B cell (primary cell): ENCODE data around the gene PGM5. TPM values are rescaled to one million over a fixed set of nuclear protein-coding genes. Genes with fewer than 3 reads are reported as not detected.

Source experiments
- ATAC-seq: fragments of 200-7000 bp; cut with Tn5 transposase; one replicate; pipeline ENCODE4 v1.10.0; 2021; ENCODE audit warnings: low read depth, mild to moderate bottlenecking, moderate number of reproducible peaks, moderate library complexity
- CTCF ChIA-PET: fragments of 350-600 bp; sonication (Branson Sonifier 250); formaldehyde crosslinking; loops from one replicate; lab custom pipeline; 2021; ENCODE audit warnings: antibody characterized with exemption, inconsistent platforms; lab: Charles Lee
- POLR2A ChIA-PET: fragments of 350-600 bp; sonication (Branson Sonifier 250); formaldehyde crosslinking; loops from one replicate; lab custom pipeline; 2021; ENCODE audit warnings: antibody characterized with exemption; lab: Charles Lee
- DNase-seq: peaks from one replicate; pipeline ENCODE4 v3.0.0; 2013
- H2AFZ ChIP-seq: 2 replicates; pipeline ENCODE4 v1.6.1; 2012; ENCODE audit warnings: mild to moderate bottlenecking, low read depth, low read length; ENCODE audit not compliant: insufficient read depth, poor library complexity, severe bottlenecking
- H3K27ac ChIP-seq, 2 donors: 1 replicate in 1 of 2; 2 replicates in 1 of 2; pipeline ENCODE4 v1.5.1; 2012 to 2013; ENCODE audit warnings: low read length in 2 of 2, mild to moderate bottlenecking in 2 of 2, moderate library complexity in 1 of 2
- H3K27me3 ChIP-seq, 4 experiments: fragments of 200-600 bp in 1 of 4; sonication (generic) in 1 of 4; replicated peaks in 1 of 4; 1 replicate in 2 of 4; 2 replicates in 2 of 4; pipeline versions ENCODE4 v1.6.1 to v1.7.0; 2013 to 2016; ENCODE audit warnings: low read length in 3 of 4, mild to moderate bottlenecking in 2 of 4, mixed read lengths in 1 of 4, moderate library complexity in 1 of 4; ENCODE audit not compliant: insufficient read depth in 4 of 4, control insufficient read depth in 3 of 4; ENCODE audit errors: control extremely low read depth in 1 of 4
- H3K36me3 ChIP-seq, 2 experiments: replicated peaks in 1 of 2; 1 replicate in 1 of 2; 2 replicates in 1 of 2; pipeline versions ENCODE4 v1.6.1 to v1.7.1; 2013; ENCODE audit warnings: low read length in 1 of 2; ENCODE audit not compliant: insufficient read depth in 2 of 2, control insufficient read depth in 1 of 2; ENCODE audit errors: control extremely low read depth in 1 of 2, extremely low read depth in 1 of 2
- H3K4me1 ChIP-seq, 2 donors: fragments of 200-600 bp in 1 of 2; sonication (generic) in 1 of 2; 1 replicate in 1 of 2; 2 replicates in 1 of 2; pipeline versions ENCODE4 v1.5.1 to v1.6.1; 2013 to 2017; ENCODE audit warnings: low read length in 2 of 2; ENCODE audit not compliant: control insufficient read depth in 2 of 2, insufficient read depth in 2 of 2
- H3K4me2 ChIP-seq: replicated peaks from 2 replicates; pipeline ENCODE3; 2012; ENCODE audit warnings: mild to moderate bottlenecking, low read depth, low read length; ENCODE audit not compliant: poor library complexity, severe bottlenecking
- H3K4me3 ChIP-seq, 5 experiments: fragments of 200-600 bp in 1 of 5; sonication (generic) in 1 of 5; 1 replicate in 3 of 5; 2 replicates in 2 of 5; pipeline versions ENCODE4 v1.5.1 to v1.7.0; 2011 to 2016; ENCODE audit warnings: low read length in 4 of 5, mild to moderate bottlenecking in 4 of 5, low read depth in 2 of 5, control low read depth in 1 of 5, moderate library complexity in 1 of 5; ENCODE audit not compliant: insufficient read depth in 1 of 5; ENCODE audit errors: control extremely low read depth in 1 of 5, extremely low read depth in 1 of 5
- H3K79me2 ChIP-seq: fragments of 200-600 bp; sonication (generic); one replicate; pipeline ENCODE4 v1.6.0; 2016; ENCODE audit warnings: low read length; ENCODE audit not compliant: control insufficient read depth, insufficient read depth
- H3K9ac ChIP-seq: fragments of 200-600 bp; sonication (generic); 2 replicates; pipeline ENCODE4 v1.6.1; 2017; ENCODE audit warnings: mild to moderate bottlenecking, low read length, moderate library complexity
- H3K9me3 ChIP-seq, 3 donors: one replicate each; pipeline versions ENCODE4 v1.6.1 to v1.7.1; 2013; ENCODE audit warnings: low read length in 2 of 3; ENCODE audit not compliant: control insufficient read depth in 2 of 3, insufficient read depth in 1 of 3; ENCODE audit errors: control extremely low read depth in 1 of 3
- H4K20me1 ChIP-seq: 2 replicates; pipeline ENCODE4 v1.6.0; 2012; ENCODE audit warnings: mild to moderate bottlenecking, low read length; ENCODE audit not compliant: insufficient read depth, control insufficient read depth, poor library complexity, severe bottlenecking
- H3K27ac Mint-ChIP-seq: one replicate; pipeline ENCODE4 v1.8.0; 2021; ENCODE audit warnings: mixed read lengths
- H3K27me3 Mint-ChIP-seq: one replicate; pipeline ENCODE4 v1.8.0; 2021; ENCODE audit warnings: mixed read lengths
- H3K4me1 Mint-ChIP-seq: one replicate; pipeline ENCODE4 v1.8.0; 2021; ENCODE audit warnings: mixed read lengths
- H3K4me3 Mint-ChIP-seq: one replicate; pipeline ENCODE4 v1.8.0; 2021; ENCODE audit warnings: mixed read lengths
- H3K9me3 Mint-ChIP-seq: one replicate; pipeline ENCODE4 v1.8.0; 2022; ENCODE audit warnings: mixed read lengths; ENCODE audit not compliant: insufficient read depth
- CTCF ChIP-seq: fragments of 200-600 bp; IDR thresholded peaks from one replicate; pipeline ENCODE4 v1.8.0; 2022; ENCODE audit warnings: antibody characterized with exemption, mild to moderate bottlenecking
- EZH2 ChIP-seq: IDR thresholded peaks from 2 replicates; pipeline ENCODE4 v1.6.1; 2012; ENCODE audit warnings: borderline replicate concordance, low read depth, mild to moderate bottlenecking, moderate library complexity, low read length; ENCODE audit not compliant: insufficient read depth, poor library complexity, severe bottlenecking
- WGBS: methylation state at CpG from one replicate; pipeline ENCODE4 v1.1.5; 2013; ENCODE audit warnings: missing lambda C conversion rate; ENCODE audit not compliant: insufficient coverage; 5-methylcytosine and 5-hydroxymethylcytosine counted together
- intact Hi-C: fragments of 100-400 bp; cut with micrococcal nuclease; formaldehyde crosslinking; loops from one replicate; pipeline ENCODE4 v1.10.0; 2022
- polyA plus RNA-seq: library from polyadenylated mRNA; depleted of rRNA; stranded (reverse); fragments of >200 nt; gene quantifications from 2 replicates; pipeline ENCODE4 v1.2.3, GENCODE V29; 2012
- total RNA-seq, 2 donors: library from RNA; stranded (reverse); fragments of 120-200 nt in 1 of 2; gene quantifications; 1 replicate in 1 of 2; 2 replicates in 1 of 2; pipeline versions ENCODE4 v1.2.3 to v1.2.4, GENCODE V29; 2013 to 2022

PGM5 gene
- total and polyA plus RNA-seq, 2 donors (not counting 1 experiment from before 2014, with no cell fraction given), result not detected

GRCh38 chr9:68428481-68428880, 72.1 kb downstream of the PGM5 start:
- H3K9ac ChIP-seq, result no peak overlapping the region
- DNase-seq (no peak), ATAC-seq (no peak)
- H3K36me3 ChIP-seq, result no peaks in the 10 kb centered on the region
- no peaks in the 10 kb centered on the region for H3K79me2 ChIP-seq
- Mint-ChIP-seq H3K4me1 (no peaks in the 10 kb centered on the region), H3K4me3 (no peak overlapping the region), H3K27ac (no peak overlapping the region), H3K27me3 (peaks cover 21% of the 10 kb centered on the region), H3K9me3 (no peaks in the 10 kb centered on the region)
- H3K4me2 ChIP-seq, result no peak overlapping the region
- H3K27me3 ChIP-seq, result no peaks in the 10 kb centered on the region
- H4K20me1 ChIP-seq, result no peaks in the 10 kb centered on the region
- intact Hi-C loops, result no loop called here
- no peak overlapping the region for H3K4me3 ChIP-seq
- H2AFZ ChIP-seq, result no peak overlapping the region
- TF ChIP-seq EZH2 (no peak), CTCF (no peak)
- H3K9me3 ChIP-seq, result no peaks in the 10 kb centered on the region
- no peak overlapping the region for H3K27ac ChIP-seq
- CTCF ChIA-PET, result no interaction called here
- POLR2A ChIA-PET, result no interaction called here
- no CpG with 5 or more reads among the region's 2 CpGs for WGBS
- no peaks in the 10 kb centered on the region for H3K4me1 ChIP-seq

GRCh38 chr9:68429631-68430030, 73.2 kb downstream of the PGM5 start:
- POLR2A ChIA-PET, result no interaction called here
- no peak overlapping the region for H3K4me2 ChIP-seq
- Mint-ChIP-seq H3K4me3 (no peak overlapping the region), H3K9me3 (no peaks in the 10 kb centered on the region), H3K4me1 (no peaks in the 10 kb centered on the region), H3K27me3 (peaks cover 13% of the 10 kb centered on the region), H3K27ac (no peak overlapping the region)
- no peaks in the 10 kb centered on the region for H4K20me1 ChIP-seq
- no peak for ATAC-seq
- H3K4me3 ChIP-seq, result no peak overlapping the region
- H3K36me3 ChIP-seq, result no peaks in the 10 kb centered on the region
- no peaks in the 10 kb centered on the region for H3K79me2 ChIP-seq
- no peak overlapping the region for H3K27ac ChIP-seq
- H3K27me3 ChIP-seq, result no peaks in the 10 kb centered on the region
- intact Hi-C loops, result no loop called here
- H3K9me3 ChIP-seq, result no peaks in the 10 kb centered on the region
- no peak for TF ChIP-seq EZH2
- TF ChIP-seq CTCF, result no peak
- no peaks in the 10 kb centered on the region for H3K4me1 ChIP-seq
- no peak overlapping the region for H2AFZ ChIP-seq
- DNase-seq, result no peak
- no peak overlapping the region for H3K9ac ChIP-seq
- CTCF ChIA-PET, result no interaction called here
- WGBS, result 100% methylated on average over 1 of the region's 2 CpGs
